Activated CD4-positive, alpha-beta T cell treated with anti-CD3 and anti-CD28 coated beads for 24 hours (primary cell): ENCODE data around the gene PNPLA3.
A peak's percentile ranks its signal among the peaks of the same experiment; 100 is the strongest.

Experiments
- DNase-seq, 2 donors: peaks; one replicate each; pipeline ENCODE4 v3.0.0-alpha.2; 2020; ENCODE audit warnings: low read depth in 2 of 2

The PNPLA3 gene

DNA sequence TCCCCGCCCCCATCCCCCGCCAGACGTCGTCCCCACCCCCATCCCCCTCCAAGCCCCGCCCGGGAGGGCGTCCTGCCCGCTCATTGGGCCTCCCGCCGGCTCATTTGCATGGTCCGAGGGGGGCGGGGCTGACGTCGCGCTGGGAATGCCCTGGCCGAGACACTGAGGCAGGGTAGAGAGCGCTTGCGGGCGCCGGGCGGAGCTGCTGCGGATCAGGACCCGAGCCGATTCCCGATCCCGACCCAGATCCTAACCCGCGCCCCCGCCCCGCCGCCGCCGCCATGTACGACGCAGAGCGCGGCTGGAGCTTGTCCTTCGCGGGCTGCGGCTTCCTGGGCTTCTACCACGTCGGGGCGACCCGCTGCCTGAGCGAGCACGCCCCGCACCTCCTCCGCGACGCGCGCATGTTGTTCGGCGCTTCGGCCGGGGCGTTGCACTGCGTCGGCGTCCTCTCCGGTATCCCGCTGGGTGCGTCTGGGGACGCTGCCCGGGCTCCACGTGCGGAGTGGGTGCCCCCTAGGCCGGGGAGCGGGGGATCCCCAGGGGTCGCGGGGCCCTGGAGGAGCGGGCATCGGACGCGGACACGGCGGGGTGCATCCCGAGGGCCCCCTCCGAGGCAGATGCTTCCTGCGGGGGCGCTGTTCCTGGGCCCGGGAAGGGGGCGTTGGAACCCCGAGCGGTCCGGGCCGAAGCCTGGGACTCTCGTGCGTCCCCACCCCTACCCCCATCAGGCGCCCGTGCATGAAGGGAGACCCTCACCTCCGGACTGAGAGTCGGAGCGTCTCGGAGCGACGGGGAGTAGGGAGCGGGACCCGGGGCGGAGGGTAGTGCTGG lies at the start of gene PNPLA3:
Gene PNPLA3, plus strand, starts transcription at position 175 of the 834 bp plus-strand sequence. Its CDS starts 107 bp downstream, at position 282.
- DNase-seq, result peak; percentile 68 to 76

- no peak for DNase-seq
These were observed 46.6 kb upstream of the PNPLA3 start for GRCh38 chr22:43876866-43877509.

- no peak for DNase-seq
These were observed 45.4 kb upstream of the PNPLA3 start for GRCh38 chr22:43878079-43878795.

DNA sequence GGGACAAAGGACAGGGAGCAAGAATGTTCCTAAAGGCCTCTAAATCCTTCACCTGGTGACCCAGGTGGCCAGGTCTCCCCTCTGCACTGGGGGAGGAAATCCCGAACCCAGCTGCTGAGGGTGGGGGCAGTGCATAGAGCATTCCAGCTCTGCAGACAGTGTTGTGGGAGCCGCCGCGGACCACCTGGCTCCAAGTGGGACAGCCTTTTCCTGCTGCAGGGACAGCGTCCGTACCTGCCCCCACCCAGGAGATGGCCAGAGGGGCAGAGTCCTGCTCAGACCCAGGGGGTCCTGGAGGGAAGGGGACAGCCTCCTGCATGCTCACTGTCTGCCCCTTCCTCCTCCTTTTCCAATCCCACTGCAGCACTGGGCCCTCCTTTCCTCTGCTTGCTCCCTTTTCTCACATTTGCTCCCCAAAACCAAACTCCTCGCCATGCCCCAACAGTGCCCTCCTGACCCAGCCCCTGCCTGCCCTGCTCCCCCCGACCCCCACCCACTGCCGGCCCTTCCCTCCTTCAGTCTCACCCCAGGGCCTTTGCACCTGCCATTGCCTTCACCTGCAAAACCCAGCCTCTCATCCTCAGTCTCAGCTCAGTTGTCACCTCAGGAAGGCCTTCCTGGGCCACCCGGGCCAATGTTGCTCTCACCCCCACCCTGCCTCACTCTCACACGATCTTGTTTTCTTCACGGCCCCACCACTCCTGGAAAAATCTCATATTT lies 44.6 kb upstream of the PNPLA3 start:
- no peak for DNase-seq

DNA sequence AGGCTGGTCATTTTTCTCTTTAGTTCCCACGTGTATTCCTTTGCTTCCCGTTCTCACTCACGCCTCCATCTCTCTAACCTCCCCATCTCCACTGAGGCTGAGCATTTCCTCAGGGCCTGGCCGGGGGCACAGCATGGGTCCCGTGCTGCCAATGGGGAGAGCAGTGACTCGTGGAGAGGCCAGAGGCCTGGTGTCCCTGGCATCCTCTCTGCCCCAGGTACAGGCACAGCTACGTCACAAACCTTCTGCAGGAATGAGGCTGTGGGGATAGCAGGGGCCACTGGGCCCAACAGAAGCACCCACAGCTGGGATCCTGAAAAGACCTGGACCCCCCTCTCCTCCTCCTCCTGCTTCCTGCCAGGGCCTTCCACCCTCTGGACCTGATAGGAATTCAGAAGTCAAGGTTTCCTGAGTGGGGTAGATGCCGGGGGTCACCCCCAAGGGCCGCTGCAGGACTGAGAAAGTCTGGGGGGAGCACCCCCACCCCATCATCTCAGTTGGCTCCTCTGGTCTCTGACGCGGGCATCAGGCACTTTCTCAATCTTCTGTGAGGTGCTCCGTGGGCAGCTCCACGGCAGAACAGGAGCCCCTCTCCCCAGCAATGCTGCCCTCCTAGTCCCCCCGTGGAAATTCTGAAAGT lies 43.6 kb upstream of the PNPLA3 start:
- DNase-seq, result no peak

GRCh38 chr22:43880541-43880991 lies 43.0 kb upstream of the PNPLA3 start:
- no peak for DNase-seq

DNA sequence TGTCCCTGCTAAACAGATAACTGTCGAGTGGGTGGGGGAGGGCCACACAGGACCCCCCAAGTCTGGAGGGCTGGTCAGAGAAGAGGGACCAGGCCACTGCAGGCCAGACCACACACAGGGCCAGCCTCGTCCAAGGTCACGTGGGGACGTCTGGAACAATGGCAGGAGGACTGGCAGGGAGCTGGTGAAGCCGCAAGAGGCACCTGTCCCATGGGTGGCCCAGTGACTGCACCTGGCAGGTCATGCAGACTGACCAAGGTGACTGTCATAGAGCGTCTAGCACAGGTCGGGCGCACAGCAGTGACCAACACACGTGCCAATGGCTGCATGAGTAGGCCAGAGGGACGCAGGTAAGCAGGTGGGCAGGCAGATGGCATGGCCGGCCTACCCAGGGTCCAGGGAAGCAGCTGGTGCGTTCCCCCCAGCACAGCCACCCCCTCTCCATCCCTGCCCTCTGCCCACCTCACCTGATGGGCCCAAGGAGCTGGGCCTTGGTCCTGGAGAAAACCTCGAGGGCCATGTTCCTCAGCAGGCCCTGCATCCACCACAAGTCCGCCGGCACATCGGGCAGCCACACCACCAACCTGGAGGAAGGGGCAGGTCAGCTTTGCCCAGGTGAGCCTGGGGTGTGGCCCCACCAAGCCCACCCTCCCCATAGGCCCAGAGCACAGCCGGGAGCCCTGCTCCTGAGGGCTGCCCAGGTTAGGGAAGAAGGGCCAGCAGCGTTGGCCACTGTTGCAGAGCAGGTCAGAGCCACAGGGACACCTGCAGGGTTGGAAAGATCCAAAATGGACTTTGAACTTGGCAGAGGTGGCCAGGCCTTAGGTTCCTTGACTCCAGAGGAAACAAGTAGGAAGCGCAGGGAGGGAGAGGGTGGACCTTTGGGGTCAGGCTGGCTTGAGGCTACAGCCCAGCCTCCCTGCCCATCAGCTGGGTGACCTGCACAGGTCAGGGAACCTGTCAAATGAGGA lies 42.2 kb upstream of the PNPLA3 start:
- DNase-seq, result no peak

DNA sequence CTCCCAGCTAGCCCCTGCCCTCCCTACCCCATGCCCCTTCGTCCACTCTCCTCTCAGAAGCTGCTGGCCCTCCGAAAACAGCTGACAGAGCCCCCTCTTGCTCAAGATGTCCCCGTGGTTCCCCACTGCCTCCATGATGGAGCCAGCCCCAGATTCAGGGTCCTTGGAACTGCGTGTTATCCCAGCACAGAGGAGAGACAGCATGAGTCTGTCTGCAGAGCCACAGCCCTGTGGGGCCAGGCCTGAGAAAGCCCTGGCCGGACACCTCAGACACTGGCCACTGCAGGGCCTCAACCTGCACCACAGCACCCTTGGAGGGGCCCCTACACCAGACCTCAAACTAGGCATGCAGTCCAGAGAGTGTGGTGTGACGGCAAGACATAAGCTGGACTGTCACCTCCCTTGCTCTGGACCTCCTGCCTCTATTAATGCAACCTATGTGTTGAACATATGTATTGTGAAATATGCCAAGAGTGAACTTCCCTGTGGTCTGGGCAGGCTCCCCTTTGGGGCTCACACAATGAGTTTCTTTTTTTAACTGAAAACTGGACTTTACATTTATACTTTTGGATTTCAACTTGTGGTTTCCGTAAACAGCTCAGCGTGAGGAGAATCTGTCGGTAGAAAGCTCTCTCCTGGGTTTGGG lies 41.4 kb upstream of the PNPLA3 start:
- DNase-seq, result no peak

DNA sequence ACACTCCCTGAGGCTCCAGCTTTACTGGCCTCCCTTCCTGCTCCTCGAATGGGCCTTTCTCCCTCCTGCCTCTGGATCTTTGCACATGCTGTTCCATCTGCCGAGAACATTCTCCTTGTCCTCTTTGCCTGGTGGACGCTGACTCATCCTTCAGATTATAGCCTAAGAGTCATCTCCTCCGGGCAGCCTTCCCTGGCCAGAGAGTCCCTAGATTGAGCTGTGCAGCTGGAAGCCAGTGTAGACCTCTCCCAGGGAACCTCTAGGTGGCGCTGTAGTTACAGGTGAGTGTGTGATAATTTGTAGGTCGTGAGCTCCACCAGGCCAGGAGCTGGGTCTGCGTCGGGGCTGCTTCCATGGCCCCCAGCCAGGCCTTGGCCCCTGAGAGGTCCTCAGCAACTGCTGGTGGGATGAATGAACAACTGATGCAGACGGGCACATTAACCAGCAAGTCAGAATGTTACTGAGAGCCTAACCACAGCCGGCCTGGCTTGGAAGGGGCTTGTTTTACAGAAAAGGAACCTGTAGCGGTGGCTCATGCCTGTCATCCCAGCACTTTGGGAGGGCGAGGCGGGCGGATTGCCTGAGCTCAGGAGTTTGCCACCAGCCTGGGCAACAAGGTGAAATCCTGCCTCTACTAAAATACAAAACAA lies 40.5 kb upstream of the PNPLA3 start:
- peak; percentile 34 to 38 for DNase-seq

DNA sequence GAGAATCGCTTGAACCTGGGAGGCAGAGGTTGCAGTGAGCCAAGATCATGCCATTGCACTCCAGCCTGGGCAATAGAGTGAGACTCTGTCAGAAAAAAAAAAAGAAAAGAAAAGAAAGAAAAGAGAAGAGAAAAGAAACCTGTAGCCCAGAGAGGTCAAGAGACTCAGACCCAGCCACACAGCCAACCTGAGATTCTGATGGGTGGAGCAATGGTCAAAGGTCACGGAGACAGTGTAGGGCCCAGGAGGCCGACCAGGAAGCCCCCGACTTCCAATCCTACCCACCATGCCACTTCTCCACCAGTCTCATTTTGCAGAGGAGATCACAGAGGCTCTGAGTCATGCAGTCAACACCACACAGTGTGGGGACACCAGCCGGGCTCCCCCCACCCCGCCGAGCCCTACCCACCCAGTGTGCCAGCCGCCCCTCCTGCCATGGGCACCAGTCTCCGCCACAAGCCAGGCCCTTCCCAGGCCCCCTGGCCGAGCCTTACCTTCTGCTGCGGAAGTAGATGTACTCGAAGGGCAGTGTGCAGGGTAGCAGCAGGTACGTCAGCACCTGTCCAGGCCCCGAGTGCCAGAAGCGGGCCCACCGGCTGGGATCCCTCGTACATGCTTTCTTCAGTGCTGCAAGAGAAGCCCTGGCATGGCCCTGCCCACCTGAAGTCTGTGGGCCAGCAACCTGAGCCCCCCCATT lies 39.7 kb upstream of the PNPLA3 start:
- DNase-seq, result no peak

DNA sequence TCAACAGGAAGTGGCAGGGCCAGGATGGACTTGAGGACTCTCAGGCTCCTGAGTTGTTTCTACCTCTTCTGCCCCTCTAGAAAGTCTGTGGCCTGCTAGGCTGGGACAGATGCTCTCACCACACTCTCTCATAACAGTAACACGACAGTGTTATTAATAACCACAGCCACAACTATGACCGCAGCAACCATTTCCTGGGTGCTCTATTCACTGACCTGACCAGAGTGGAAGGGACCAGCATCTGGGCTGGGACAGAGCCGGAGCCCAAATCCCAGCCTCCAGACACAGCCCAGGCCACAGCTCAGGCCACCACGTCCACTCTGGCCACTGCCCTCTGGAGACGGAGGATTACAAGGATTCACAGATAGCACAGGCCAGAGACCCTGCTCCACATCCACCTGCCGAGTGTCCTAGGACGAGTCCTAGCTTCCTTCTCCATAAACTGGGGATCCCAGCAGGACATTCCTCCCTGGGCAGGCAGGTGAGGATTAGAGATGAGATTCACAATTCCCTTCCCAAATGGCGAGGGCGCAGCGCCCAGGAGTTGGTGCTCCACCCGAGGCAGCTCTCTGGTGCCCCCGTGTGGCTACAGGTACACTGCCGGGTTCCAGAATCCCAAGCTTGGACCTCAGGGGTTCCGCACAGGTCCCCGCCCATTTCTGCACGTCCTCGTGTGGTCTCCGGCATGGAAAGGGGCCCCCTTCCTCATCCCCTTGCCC lies 38.8 kb upstream of the PNPLA3 start:
- DNase-seq, result peak; percentile 34 to 55

DNA sequence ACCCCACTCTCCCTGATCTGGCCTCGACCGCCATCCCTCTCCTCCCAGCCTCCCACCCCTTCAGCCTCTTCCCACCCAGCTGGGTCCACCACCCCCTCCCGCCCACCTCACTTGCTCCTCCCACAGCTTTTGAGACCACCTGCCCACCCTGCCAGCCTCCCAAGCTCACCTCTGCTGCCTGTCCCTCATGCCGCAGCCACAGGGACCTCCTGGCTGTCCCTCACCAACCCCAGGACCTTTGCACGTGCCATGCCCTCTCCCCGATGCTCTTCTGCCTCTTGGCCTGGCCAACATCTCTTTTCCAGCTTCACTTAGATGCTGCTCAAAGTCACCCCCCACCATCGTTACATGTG lies 38.3 kb upstream of the PNPLA3 start:
- DNase-seq, result no peak

GRCh38 chr22:43885786-43886185 lies 37.8 kb upstream of the PNPLA3 start:
- no peak for DNase-seq

- DNase-seq, result no peak
These were observed 37.4 kb upstream of the PNPLA3 start for GRCh38 chr22:43886231-43886630.

DNA sequence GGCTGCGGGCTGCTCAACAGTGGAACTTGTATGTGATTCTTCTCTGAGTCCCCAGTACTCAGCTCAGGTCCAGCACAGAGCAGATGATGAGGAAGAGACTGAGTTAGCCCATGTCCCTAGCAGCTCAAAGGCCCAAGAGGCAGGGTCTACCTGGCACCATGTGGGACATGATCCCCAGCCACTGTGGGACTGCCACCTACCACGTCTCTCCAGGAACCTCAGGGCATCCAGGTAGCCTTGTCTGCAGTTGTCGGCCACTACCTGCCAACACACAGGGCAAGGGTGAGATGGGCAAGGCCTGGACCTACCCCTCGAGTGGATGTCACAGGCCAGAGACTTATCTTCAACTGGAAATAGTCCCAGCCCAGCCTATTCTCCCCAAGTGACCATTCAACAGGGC lies 36.2 kb upstream of the PNPLA3 start:
- no peak for DNase-seq

- no peak for DNase-seq
These were observed 34.9 kb upstream of the PNPLA3 start for GRCh38 chr22:43888740-43889139.

DNA sequence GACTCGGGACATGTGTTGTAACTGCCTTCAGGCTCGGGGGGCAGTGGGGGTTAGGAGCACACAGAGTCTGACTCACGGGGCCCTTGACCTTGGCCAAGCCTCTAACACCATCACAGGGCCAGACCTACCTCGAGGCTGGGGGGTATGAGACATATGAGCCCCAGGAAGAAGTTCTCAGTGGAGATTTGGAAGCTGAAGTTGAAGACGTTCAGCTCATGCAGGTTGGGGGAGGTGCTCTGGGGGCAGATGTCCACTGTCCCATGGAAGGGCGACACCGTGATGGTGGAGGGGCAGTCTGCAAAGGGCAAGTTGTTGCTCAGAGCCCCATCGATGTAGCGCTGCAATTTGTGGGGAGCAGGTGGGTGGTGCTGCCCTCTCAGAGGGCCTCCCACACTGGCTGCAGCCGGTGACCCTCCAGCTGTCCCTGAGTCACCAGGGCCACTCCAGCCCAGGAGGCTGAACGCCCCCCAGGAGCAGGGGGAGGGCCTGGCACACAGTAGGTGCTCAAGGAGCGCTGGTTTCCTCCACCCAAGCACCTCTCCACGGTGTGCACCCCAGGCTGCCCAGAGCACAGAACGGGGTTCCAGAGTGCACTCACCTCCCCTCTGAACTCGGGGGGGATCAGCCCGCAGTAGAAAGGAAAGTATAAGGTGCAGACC lies 34.3 kb upstream of the PNPLA3 start:
- no peak for DNase-seq
